Muscle layer of duodenum (tissue), 2 donors: ENCODE data around the gene CLCN1.
"Not testable (repeated sequence)": the region's sequence is repeated elsewhere in the genome, so short reads cannot be mapped to it uniquely, and the experiment has no call there.

Experiments
- H3K27ac ChIP-seq: one replicate; pipeline ENCODE4 v1.7.0; 2013; ENCODE audit warnings: mild to moderate bottlenecking, low read length
- H3K27me3 ChIP-seq: one replicate; pipeline ENCODE4 v1.7.0; 2013; ENCODE audit warnings: low read depth, mild to moderate bottlenecking, control low read depth, low read length
- H3K36me3 ChIP-seq, 2 donors: one replicate each; pipeline ENCODE4 v1.7.0; 2013; ENCODE audit warnings: low read length in 2 of 2, control low read depth in 1 of 2, mild to moderate bottlenecking in 1 of 2; ENCODE audit not compliant: insufficient read depth in 2 of 2, control insufficient read depth in 1 of 2
- H3K4me1 ChIP-seq, 2 donors: one replicate each; pipeline ENCODE4 v1.7.0; 2013; ENCODE audit warnings: low read length in 2 of 2, mild to moderate bottlenecking in 2 of 2, control low read depth in 1 of 2, moderate library complexity in 1 of 2; ENCODE audit not compliant: insufficient read depth in 2 of 2, control insufficient read depth in 1 of 2
- H3K4me3 ChIP-seq, 2 donors: one replicate each; pipeline ENCODE4 v1.7.0; 2013; ENCODE audit warnings: low read length in 2 of 2, low read depth in 1 of 2, mild to moderate bottlenecking in 1 of 2
- H3K9me3 ChIP-seq, 2 donors: one replicate each; pipeline ENCODE4 v1.7.0; 2013; ENCODE audit warnings: low read length in 2 of 2, control low read depth in 1 of 2, mild to moderate bottlenecking in 1 of 2; ENCODE audit not compliant: control insufficient read depth in 1 of 2
- donor health status: healthy.

Gene CLCN1

DNA sequence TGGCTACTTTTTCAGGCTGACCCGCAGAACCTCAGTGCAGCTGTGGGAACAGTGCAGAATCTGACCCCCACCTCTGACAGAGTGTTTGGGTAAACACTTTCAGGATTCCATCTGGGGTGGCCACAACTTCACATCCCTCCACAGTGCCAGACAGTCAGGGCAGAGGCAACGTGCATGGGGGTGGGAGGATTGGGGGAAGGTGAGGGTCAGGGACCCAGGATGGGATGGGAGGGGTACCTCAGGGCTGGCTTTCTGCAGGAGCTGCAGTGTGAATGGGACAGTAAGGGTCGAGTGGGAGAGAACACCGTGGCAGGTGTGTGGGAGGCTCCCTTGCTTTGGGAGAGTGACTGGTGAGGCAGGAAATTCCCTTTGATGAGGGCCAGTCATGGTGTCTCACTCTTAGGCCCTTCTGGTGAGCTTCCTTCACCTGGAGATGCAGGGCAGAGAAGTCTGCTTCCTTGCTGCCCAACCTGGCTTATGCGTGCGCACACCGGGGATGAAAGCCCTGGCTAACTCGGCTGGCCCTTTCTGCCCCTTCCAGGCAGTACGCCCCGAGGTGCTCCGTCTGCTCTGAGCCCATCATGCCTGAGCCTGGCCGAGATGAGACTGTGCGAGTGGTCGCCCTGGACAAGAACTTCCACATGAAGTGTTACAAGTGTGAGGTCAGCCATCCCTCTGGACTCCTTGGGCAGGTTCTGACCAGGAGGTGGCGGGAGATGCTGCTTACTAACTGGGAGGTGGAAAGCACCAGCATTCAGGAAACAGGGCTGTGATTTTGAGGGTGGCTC lies 73.6 kb downstream of the CLCN1 start:
- Histone ChIP-seq H3K36me3 (peaks cover 40 to 46% of the 10 kb centered on the region in 2 donors), H3K9me3 (no peaks in the 10 kb centered on the region), H3K4me3 (no peak overlapping the region), H3K4me1 (peaks cover 35 to 71% of the 10 kb centered on the region in 2 donors), H3K27ac (no peak overlapping the region), H3K27me3 (no peaks in the 10 kb centered on the region)

DNA sequence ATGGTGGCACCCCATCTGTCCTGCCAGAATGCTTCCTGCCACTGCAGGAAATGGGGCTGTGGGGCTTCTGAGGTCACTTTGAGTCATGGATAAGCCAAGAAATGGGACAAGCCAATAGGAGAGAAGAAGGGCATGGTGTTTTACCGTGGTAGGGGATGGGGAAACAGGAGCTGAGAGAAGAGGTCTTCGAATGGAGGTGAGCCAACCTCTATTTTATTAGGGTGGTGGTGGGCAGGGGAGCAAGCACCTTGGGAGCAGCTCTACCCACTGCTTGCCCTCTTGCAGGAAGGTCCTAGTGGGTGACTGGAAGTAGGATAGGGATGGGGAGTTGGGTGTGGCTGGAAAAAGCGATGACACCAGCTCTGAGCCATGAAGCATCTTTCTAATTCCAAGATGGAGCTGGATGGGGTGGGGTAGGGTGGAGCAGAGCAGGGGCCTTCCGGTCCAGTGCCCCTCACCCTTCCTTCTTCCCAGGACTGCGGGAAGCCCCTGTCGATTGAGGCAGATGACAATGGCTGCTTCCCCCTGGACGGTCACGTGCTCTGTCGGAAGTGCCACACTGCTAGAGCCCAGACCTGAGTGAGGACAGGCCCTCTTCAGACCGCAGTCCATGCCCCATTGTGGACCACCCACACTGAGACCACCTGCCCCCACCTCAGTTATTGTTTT lies 74.3 kb downstream of the CLCN1 start:
- Histone ChIP-seq H3K9me3 (no peaks in the 10 kb centered on the region), H3K36me3 (peaks cover 40 to 42% of the 10 kb centered on the region in 2 donors), H3K4me3 (no peak overlapping the region), H3K4me1 (peaks cover 30 to 67% of the 10 kb centered on the region in 2 donors), H3K27me3 (no peaks in the 10 kb centered on the region), H3K27ac (no peak overlapping the region)

DNA sequence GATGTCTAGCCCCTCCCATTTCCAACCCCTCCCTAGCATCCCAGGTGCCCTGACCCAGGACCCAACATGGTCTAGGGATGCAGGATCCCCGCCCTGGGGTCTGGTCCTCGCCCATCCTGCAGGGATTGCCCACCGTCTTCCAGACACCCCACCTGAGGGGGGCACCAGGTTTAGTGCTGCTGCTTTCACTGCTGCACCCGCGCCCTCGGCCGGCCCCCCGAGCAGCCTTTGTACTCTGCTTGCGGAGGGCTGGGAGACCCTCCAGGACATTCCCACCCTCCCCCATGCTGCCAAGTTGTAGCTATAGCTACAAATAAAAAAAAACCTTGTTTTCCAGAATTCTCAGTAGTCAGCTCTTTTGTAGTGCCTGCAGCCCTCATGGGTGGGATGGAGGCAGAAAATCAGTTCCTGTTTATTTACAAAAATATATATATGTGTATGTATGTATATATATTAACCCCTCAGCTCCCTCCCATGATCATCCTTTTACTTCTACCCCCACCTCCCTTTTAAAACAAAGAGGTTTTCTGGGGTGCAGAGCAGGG lies 74.9 kb downstream of the CLCN1 start:
- Histone ChIP-seq H3K27me3 (no peaks in the 10 kb centered on the region), H3K4me1 (peaks cover 31 to 65% of the 10 kb centered on the region in 2 donors), H3K27ac (peak overlapping the region; percentile 97), H3K9me3 (no peaks in the 10 kb centered on the region), H3K4me3 (no peak overlapping the region), H3K36me3 (peaks cover 40 to 41% of the 10 kb centered on the region in 2 donors)

DNA sequence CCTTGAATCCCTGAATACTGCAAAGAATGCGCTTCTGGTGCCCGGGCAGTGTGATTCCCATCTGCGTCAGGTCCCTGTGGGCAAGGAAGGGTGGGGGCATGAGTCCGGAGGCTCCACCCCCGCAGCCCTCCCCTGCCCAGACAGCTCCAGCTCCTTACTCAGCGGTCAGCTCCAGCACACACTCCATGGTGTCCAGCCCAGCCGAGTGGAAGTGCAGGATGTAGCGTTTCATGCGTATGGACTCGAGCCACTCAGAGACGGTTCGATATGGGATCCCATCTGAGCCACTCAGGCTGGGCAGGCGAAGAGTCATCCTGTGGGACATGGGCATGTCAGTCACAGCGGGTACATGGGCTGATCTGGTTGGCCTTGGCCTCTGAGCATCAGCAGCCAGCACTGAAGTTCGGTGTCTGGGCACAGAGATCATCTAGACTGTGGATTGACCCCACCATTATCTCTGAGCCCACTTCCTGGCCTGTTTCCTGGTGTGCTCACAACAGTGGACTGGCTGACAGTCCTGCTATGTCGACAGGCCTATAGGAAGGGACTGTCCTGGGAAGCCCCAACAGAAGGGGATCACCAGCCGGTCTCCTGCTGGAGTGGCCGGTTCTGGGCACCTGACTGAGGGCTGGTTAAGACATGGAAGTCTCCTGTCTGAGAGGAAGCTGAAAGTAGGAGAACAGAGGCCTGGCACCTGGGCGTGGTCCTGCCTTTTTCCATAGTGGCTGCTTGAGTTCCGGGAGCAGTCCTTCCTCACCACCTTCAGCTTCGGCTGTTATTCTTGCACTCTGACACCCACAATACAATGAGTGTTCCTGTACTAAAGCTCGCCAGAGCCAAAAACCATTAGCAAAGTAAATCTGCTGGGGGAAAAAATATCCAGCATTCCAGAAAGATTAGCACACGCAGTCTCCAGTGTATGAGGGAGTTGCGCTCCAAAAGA lies 75.8 kb downstream of the CLCN1 start:
- Histone ChIP-seq H3K4me3 (peak overlapping the region; percentile 21 to 37), H3K27me3 (no peaks in the 10 kb centered on the region), H3K9me3 (no peaks in the 10 kb centered on the region), H3K4me1 (peaks cover 26 to 57% of the 10 kb centered on the region in 2 donors), H3K36me3 (peaks cover 40 to 41% of the 10 kb centered on the region in 2 donors), H3K27ac (peak overlapping the region; percentile 97)

DNA sequence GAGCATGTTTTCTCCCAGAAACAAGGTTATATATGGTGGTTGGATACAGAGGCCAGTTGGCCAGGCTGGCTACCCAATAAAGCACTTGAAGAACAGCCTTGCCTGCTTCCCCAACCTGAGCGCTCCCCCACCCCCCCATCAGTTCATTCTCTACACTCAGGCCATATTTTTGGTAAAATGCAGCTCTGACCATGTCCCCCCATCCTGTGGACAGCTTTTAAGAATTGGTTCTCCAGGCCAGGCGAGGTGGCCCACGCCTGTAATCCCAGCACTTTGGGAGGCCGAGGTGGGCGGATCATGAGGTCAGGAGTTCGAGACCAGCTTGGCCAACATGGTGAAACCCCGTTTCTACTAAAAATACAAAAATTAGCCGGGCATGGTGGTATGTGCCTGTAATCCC lies 76.5 kb downstream of the CLCN1 start:
- Histone ChIP-seq H3K36me3 (peaks cover 39 to 41% of the 10 kb centered on the region in 2 donors), H3K27ac (peak overlapping the region; percentile 97), H3K4me1 (peaks cover 26 to 50% of the 10 kb centered on the region in 2 donors)
- H3K9me3 ChIP-seq, H3K4me3 ChIP-seq, H3K27me3 ChIP-seq: not testable (repeated sequence)

DNA sequence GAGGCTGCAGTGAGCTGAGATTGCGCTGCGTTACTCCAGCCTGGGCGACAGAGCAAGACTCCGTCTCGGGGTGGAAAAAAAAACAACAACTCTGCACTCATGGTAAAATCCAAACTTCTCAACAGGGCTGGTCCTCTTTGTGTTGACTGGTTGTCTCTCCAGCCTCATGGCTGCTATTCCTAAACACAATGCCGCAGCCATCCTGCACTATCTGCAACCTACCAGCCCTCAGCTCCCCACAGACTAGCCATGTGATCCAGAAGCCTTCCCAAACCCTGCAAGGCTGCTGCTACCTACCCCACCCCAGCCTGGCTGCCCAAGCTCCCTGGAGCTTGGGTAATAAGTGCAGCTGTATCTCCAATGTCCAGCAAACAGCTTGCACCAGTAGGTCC lies 77.0 kb downstream of the CLCN1 start:
- H3K36me3 ChIP-seq: peaks cover 35 to 37% of the 10 kb centered on the region in 2 donors
- H3K27ac ChIP-seq: no peak overlapping the region
- no peaks in the 10 kb centered on the region for H3K27me3 ChIP-seq
- H3K4me3 ChIP-seq: no peak overlapping the region
- H3K9me3 ChIP-seq: no peaks in the 10 kb centered on the region
- H3K4me1 ChIP-seq: peaks cover 26 to 47% of the 10 kb centered on the region in 2 donors

DNA sequence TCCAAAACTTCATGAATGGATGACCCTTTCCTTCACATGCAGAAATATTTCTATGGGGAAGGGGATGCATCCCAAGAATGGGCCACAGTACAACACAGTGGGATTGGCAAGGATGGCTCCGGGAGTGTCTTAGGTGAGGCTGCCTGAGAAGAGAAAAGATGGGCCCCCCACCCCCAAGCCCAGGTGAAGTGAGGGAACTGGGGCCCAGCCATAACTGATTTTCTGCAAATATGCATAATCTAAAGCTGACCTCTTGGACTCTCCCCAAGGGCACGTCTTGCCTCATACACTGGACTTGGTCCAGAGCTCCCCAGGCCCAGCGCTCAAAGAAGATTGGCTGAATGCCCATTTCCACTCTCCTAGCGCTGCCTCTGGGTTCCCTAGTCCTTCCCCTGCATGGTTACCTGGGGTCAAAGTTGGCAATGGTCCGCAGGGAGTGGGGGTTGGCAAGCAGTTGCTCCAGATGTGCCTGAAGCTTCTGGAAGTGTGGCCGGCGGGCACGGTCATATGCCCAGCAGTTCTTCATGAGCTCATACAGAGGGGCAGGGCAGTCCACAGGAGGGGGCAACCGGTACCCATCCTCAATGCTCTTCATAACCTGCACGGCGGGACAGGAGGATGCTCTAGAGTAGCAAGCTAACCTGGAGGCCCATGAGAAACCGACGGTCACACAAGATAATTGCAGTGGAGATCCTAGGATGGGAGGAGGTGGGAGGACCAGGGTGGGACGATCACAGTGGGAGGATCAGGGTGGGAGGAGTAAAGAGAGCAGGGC lies 77.5 kb downstream of the CLCN1 start:
- H3K4me3 ChIP-seq: no peak overlapping the region
- no peak overlapping the region for H3K27ac ChIP-seq
- H3K4me1 ChIP-seq: peaks cover 26 to 46% of the 10 kb centered on the region in 2 donors
- H3K27me3 ChIP-seq: no peaks in the 10 kb centered on the region
- no peaks in the 10 kb centered on the region for H3K9me3 ChIP-seq
- H3K36me3 ChIP-seq: peaks cover 29 to 32% of the 10 kb centered on the region in 2 donors

DNA sequence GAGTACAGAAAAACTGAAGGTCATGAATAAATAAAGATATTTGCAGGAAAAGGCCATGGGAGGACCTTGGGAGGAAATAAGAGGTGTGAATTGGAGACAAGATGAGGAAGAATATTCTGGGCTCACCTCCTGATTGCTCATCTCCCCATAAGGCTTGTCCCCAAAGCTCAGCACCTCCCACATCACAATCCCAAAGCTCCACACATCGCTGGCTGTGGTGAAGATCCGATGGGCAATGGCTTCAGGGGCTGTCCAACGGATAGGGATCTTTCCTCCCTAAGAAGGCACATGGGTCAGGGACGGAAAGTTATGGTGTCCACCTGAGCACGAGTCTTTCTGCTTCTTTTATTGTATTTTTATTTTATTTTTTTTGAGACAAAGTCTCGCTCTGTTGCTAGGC lies 78.2 kb downstream of the CLCN1 start:
- Histone ChIP-seq H3K4me1 (peaks cover 26 to 44% of the 10 kb centered on the region in 2 donors), H3K27me3 (no peaks in the 10 kb centered on the region), H3K36me3 (peaks cover 23 to 28% of the 10 kb centered on the region in 2 donors), H3K27ac (no peak overlapping the region), H3K9me3 (no peaks in the 10 kb centered on the region), H3K4me3 (no peak overlapping the region)

DNA sequence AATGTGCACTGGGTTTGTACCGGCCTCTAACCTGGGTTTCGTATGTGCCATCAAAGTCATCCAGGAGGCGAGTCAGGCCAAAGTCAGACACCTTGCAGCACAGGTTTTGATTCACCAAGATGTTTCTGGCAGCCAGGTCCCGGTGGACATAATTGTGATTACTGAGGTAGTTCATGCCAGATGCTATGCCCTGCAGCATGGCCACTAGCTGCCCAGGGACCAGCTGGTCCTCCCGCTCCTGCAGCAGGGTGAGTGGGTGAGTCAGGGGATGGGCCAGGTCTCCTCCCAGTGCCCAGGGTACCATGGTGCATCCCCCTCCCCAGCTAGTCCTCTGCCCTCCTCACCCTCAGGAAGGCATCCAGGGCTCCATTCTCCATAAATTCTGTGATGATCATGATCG lies 78.9 kb downstream of the CLCN1 start:
- no peaks in the 10 kb centered on the region for H3K9me3 ChIP-seq
- H3K36me3 ChIP-seq: peaks cover 15 to 20% of the 10 kb centered on the region in 2 donors
- H3K27me3 ChIP-seq: no peaks in the 10 kb centered on the region
- H3K4me3 ChIP-seq: no peak overlapping the region
- no peak overlapping the region for H3K27ac ChIP-seq
- peaks cover 26 to 43% of the 10 kb centered on the region in 2 donors for H3K4me1 ChIP-seq
